ENCODE data around the gene CTSE. TPM values are rescaled to one million over a fixed set of nuclear protein-coding genes. Genes with fewer than 3 reads are reported as not detected.
"Not testable (repeated sequence)": the region's sequence is repeated elsewhere in the genome, so short reads cannot be mapped to it uniquely, and the experiment has no call there.

Gene CTSE
- total RNA-seq, 8 experiments from 2014 or later: 0.76 TPM; not detected in 7

DNA sequence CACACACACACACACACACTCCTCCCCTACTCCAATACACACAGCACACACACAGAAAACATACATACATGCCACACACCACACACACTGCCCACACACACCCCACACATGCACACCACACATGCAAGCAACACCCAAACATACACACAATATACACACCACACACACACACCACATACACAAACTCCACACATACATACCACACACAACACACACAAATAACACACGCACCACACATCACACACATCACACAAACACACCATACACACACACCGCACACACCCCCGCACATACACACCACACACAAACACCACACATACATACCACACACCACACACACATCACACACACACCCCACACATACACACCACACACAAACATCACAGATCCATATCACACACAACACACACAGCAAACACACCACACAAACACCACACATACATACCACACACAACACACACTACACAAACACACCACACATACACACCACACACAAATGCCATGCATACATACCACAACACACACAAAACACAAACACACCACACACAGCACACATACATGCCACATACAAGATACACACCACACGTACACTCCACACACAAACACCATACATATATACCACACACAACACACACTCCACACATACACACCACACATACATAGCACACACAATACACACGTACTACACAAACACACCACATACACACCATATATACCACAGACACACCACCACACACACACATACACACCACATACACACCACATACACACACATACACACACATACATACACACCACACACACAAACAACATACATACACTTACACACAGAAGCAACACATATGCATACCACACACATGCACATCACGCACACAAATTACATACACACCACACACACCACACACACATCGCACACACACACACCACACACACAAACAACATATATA is 19.6 kb downstream of the CTSE start:
- 89 to 100% (median 93%) methylated on average over 1 to 7 of the region's 7 CpGs; no CpG with 5 or more reads in 1 of the 10 experiments for WGBS, 10 experiments
- H3K4me3 ChIP-seq: no peak overlapping the region

DNA sequence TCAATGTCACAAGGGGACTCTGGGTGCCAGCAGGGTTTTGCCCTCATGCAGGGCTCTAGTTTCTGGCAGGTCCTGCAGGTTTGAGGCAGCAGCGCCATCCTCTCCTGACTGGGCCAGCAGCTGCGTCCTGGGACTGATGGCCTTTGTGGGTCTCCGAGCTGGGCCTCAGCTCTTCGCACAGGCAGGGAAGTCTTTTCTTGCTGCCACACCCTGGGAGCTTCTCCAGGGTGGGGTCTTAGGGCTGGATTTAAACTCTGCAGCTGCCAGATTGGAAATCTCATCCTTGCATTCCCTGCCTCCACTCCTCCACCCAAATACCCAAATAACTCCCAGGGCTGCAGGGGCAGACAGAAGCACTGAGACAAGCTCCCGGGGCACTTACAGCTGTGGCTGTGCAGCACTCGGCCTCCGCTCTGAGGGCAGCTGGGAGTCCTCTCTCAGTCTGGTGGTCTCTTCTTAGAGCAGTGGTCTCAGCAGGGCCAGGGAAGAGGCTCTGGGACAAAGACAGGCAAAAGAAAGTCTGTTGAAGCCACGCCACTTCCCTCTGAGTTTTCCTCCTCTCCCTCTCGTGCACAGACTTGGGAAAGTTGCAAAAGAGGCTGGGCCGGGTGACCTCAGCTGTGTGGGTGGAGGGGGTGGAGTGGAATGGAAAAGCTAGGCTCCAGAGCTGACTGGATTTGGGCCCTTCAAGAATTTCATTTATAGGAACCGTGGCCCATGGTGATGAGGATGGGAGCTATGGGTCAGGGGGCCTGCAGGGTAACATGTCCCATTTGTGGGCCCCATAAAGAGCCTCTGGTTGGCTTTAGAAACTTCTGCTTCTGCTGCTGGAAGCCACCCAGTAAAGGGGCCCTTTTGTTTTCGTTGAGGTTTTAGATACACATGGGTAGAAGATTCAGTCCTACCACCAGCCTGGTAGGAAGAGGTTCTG is 20.6 kb downstream of the CTSE start, which contains the start of gene RAB7B:
RAB7B (minus strand) TSS at position 525 of the 931 bp plus-strand sequence. CDS start 9,260 bp downstream, outside the sequence.
- peak; percentile 34 to 88 (median 52) for ATAC-seq (replicated peaks in 6 of 8)
- no peak within 1 kb of the TSS for H3K27ac ChIP-seq
- in situ Hi-C loops (cut with MboI; ENCODE audit: low pct_unique_long_range_greater_than_20kb in 2 of 9, low sequenced_read_pairs in 9 of 9, unreplicated experiment in 9 of 9): no loop called here
- 0 to 74% (median 22%) methylated on average over 2 to 12 of the region's 12 CpGs; no CpG with 5 or more reads in 4 of the 10 experiments for WGBS, 10 experiments
- no peaks in the 10 kb centered on the region for H3K4me1 ChIP-seq (replicated peaks in 1 of 2)
- no peak within 1 kb of the TSS for H3K4me3 ChIP-seq

More for the DNA sequence above, 19.6 kb downstream of the CTSE start:
- Histone ChIP-seq H3K27ac (no peak overlapping the region), H3K4me1 (replicated peaks in 1 of 2) (no peaks in the 10 kb centered on the region)
- ATAC-seq (replicated peaks in 6 of 8): no peak
- in situ Hi-C loops (cut with MboI; ENCODE audit: low pct_unique_long_range_greater_than_20kb in 2 of 9, low sequenced_read_pairs in 9 of 9, unreplicated experiment in 9 of 9): no loop called here

DNA sequence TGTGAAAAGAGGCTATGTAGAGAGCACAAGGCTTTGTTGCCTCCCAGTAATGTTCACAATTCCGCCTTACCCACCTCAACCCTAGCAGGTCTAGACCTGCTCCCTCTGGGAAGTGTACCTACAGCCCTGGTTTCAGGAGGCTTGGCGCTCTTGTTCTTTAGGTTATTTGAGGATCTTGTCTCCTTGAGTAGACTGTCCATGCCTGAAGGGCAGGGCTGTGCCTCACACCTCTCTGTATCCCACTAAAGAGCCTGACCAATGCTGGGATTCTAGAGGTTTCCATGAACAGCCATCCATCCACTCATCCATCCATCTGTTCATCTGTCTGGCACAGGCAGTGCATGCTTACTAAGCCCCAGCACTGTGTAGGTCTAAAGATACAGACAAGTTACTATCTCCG is 21.5 kb downstream of the CTSE start:
- 80 to 100% (median 93%) methylated on average over 1 to 3 of the region's 3 CpGs; no CpG with 5 or more reads in 5 of the 10 experiments for WGBS, 10 experiments
- Histone ChIP-seq H3K4me1 (replicated peaks in 1 of 2) (no peaks in the 10 kb centered on the region), H3K27ac (no peak overlapping the region), H3K4me3 (no peak overlapping the region)
- no peak for ATAC-seq (replicated peaks in 6 of 8)
- in situ Hi-C loops (cut with MboI; ENCODE audit: low pct_unique_long_range_greater_than_20kb in 2 of 9, low sequenced_read_pairs in 9 of 9, unreplicated experiment in 9 of 9): no loop called here

DNA sequence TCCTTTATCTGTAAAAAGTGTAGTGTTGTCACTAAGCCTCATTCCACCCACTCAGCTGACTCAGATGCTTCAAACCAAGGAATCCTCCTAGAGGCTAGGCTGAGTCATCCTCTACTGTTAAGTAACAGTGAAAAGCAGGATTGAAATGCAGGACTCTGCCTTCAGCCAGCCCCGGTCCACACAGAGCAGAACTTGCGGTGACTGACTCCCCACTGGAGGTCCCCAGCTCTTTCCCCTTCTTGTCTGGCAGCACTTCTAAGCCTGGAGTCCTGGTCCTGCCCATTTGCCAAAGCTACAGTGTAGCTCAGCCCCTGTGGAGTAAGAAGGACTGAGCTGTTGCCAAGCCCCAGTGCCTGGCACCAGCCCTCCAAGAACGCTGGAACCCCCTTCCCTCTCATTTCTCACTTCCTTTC is 22.2 kb downstream of the CTSE start:
- WGBS, 10 experiments: 0 to 80% (median 35%) methylated on average over 1 to 3 of the region's 3 CpGs; no CpG with 5 or more reads in 4 of the 10 experiments
- in situ Hi-C loops (cut with MboI; ENCODE audit: low pct_unique_long_range_greater_than_20kb in 2 of 9, low sequenced_read_pairs in 9 of 9, unreplicated experiment in 9 of 9): no loop called here
- H3K4me1 ChIP-seq (replicated peaks in 1 of 2): no peaks in the 10 kb centered on the region
- H3K4me3 ChIP-seq: no peak overlapping the region
- ATAC-seq (replicated peaks in 6 of 8): peak; percentile 37 to 91 (median 87)
- no peak overlapping the region for H3K27ac ChIP-seq

DNA sequence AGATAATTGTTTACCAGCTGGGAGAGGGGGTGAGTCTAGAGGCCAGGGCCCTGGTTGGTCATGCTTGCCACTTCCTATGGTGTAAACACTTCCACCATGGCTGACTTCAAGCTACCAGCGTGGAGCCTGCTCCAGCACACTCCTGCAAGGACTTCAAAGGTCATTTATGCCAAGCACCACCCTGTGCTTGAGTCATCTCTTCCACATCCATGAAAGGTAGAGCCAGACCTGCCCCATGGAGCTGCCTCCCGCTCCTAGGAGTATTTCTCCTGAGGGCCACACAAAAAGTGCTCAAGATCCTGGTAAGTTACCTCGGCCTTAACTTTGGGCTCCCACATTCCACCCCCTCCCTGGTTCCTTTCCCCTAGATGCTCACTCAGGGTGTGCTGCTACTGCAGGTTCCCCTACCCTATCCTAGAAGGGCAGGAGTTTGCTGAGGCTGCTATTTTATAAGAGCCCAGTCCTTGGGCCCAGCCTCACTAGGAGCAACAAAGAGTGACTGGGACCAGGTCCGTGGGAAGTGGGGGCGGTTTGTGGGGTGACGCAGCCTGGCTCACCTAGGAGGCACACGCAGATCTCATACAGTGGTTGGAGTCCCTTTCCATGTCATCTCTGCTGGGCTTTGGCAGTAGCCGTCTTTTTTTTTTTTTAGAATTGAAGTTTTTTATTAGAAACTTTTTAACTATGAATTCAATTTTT is 22.9 kb downstream of the CTSE start:
- peak in 1 of 8 experiments; percentile 2 for ATAC-seq (replicated peaks in 6 of 8)
- no peaks in the 10 kb centered on the region for H3K4me1 ChIP-seq (replicated peaks in 1 of 2)
- no peak overlapping the region for H3K4me3 ChIP-seq
- no peak overlapping the region for H3K27ac ChIP-seq
- 0 to 100% (median 85%) methylated on average over 1 to 7 of the region's 8 CpGs for WGBS, 10 experiments
- in situ Hi-C loops (cut with MboI; ENCODE audit: low pct_unique_long_range_greater_than_20kb in 2 of 9, low sequenced_read_pairs in 9 of 9, unreplicated experiment in 9 of 9): no loop called here

DNA sequence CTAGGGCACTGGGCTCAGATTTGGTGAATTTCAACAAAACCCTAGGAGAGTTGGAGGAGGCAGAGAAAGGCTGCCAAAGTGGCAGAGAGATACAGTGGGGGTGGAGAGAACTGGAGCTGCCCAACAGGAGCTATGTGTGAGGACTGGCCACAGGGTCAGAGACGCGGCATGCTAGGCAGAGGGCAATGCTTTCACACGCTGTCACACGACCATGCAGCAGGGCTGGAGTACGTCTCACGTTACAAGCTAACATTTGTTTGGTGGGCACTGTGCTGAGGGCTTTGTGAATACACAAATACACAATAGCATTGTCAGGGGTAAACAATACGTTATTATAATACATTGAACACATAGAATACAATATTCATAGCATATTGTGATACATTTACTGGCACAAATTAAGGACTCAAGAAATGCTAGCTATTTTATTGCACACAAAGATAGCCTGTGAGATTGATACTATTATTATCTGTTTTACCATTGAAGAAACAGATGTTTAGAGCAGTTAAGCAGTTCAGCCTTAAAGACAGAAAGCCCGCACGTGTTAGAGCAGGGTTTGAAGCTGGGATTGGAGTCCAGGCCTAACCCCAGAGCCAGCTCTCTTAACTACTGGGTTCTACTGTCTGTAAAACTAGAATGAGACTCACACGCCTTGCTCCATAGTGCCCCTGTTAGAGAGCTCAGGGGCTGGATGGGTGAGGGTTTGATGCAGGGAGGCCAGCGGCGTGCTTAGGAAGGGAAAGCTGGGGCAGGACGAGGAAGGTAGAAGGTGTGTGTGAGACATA is 25.0 kb downstream of the CTSE start:
- WGBS, 10 experiments: 60 to 92% (median 67%) methylated on average over 2 to 13 of the region's 13 CpGs; no CpG with 5 or more reads in 3 of the 10 experiments
- Histone ChIP-seq H3K4me3 (no peak overlapping the region), H3K27ac (no peak overlapping the region), H3K4me1 (replicated peaks in 1 of 2) (peaks cover 6 to 7% of the 10 kb centered on the region in 2 donors)
- in situ Hi-C loops (cut with MboI; ENCODE audit: low pct_unique_long_range_greater_than_20kb in 2 of 9, low sequenced_read_pairs in 9 of 9, unreplicated experiment in 9 of 9): loop anchor here in 3 of 9 experiments (25.0 kb wide), 2 partner anchors 114 to 336 kb away; partner anchors contain the start of gene AVPR1B (in 2 of the 3)
- peak in 5 of 8 experiments; percentile 43 to 63 (median 60) for ATAC-seq (replicated peaks in 6 of 8)

DNA sequence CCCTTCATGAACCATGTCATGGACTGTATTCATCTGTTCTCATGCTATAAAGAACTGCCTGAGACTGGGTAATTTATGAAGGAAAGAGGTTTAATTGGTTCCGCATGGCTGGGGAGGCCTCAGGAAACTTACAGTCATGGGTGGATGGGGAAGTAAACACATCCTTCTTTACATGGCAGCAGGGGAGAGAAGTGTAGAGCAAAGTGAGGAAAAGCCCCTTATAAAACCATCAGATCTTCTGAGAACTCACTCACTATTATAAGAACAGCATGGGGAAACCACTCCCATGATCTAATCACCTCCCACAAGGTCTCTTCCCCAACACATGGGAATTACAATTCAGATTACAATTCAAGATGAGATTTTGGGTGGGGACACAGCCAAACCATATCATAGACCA is 27.1 kb downstream of the CTSE start:
- not testable (repeated sequence) for H3K4me3 ChIP-seq; H3K4me1 ChIP-seq (replicated peaks in 1 of 2); H3K27ac ChIP-seq
- in situ Hi-C loops (cut with MboI; ENCODE audit: low pct_unique_long_range_greater_than_20kb in 2 of 9, low sequenced_read_pairs in 9 of 9, unreplicated experiment in 9 of 9): loop anchor here in 3 of 9 experiments (25.0 kb wide), 2 partner anchors 116 to 334 kb away; partner anchors contain the start of gene AVPR1B (in 2 of the 3)
- WGBS, 10 experiments: 80 to 100% (median 100%) methylated on average over 1 of the region's 1 CpG; no CpG with 5 or more reads in 3 of the 10 experiments
- ATAC-seq (replicated peaks in 6 of 8): peak in 2 of 8 experiments; percentile 6 to 9

DNA sequence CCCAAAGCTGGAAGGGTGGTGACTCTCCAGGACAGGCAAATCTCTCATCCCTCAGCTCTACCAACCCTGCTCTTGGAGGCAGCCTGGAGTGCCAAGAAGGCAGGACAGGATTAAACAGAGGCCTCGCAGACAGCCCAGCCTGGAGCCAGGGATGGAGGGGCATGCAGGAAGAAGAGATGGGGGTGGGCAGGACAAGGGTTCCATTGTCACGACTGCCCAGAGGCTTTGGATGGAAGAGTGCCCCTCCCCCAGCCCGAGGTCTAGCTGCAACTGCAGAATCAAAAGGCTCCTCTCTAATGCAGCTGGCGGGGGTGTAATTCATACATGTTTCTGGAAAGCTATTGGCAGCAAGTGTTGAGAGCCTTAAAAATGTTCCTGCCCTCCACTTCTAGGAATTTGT is 29.3 kb downstream of the CTSE start:
- 8 to 100% (median 52%) methylated on average over 1 to 4 of the region's 4 CpGs; no CpG with 5 or more reads in 4 of the 10 experiments for WGBS, 10 experiments
- no peak overlapping the region for H3K27ac ChIP-seq

DNA sequence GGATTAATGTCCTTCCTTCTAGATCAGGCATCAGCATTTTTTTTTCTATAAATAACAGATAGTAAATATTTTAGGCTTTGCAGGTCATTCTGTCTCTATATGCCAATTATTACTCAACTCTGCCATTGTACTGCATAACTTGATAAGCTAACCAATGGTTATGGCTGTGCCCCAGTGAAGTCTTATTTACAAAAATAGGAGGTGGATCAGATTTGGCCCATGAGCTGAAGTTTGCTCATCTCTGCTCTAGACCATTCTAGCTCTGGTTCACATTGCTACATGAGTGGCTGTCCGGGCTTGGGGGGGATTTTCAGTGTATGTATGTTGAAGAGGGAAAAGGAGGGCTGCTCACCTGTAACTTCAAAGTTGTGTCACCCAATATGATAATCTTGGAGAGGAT is 30.6 kb downstream of the CTSE start:
- 27 to 100% (median 83%) methylated on average over 1 of the region's 1 CpG; no CpG with 5 or more reads in 4 of the 10 experiments for WGBS, 10 experiments
- H3K4me3 ChIP-seq: no peak overlapping the region
- H3K4me1 ChIP-seq (replicated peaks in 1 of 2): peaks cover 6 to 7% of the 10 kb centered on the region in 2 donors
- in situ Hi-C loops (cut with MboI; ENCODE audit: low pct_unique_long_range_greater_than_20kb in 2 of 9, low sequenced_read_pairs in 9 of 9, unreplicated experiment in 9 of 9): loop anchor here in 3 of 9 experiments (25.0 kb wide), 2 partner anchors 119 to 331 kb away; partner anchors contain the start of gene AVPR1B (in 2 of the 3)
- no peak overlapping the region for H3K27ac ChIP-seq
- ATAC-seq (replicated peaks in 6 of 8): no peak

More for the DNA sequence above, 29.3 kb downstream of the CTSE start:
- no peak overlapping the region for H3K4me3 ChIP-seq
- peaks cover 6 to 7% of the 10 kb centered on the region in 2 donors for H3K4me1 ChIP-seq (replicated peaks in 1 of 2)
- in situ Hi-C loops (cut with MboI; ENCODE audit: low pct_unique_long_range_greater_than_20kb in 2 of 9, low sequenced_read_pairs in 9 of 9, unreplicated experiment in 9 of 9): loop anchor here in 3 of 9 experiments (25.0 kb wide), 2 partner anchors 118 to 332 kb away; partner anchors contain the start of gene AVPR1B (in 2 of the 3)
- ATAC-seq (replicated peaks in 6 of 8): peak in 5 of 8 experiments; percentile 23 to 73 (median 63)

DNA sequence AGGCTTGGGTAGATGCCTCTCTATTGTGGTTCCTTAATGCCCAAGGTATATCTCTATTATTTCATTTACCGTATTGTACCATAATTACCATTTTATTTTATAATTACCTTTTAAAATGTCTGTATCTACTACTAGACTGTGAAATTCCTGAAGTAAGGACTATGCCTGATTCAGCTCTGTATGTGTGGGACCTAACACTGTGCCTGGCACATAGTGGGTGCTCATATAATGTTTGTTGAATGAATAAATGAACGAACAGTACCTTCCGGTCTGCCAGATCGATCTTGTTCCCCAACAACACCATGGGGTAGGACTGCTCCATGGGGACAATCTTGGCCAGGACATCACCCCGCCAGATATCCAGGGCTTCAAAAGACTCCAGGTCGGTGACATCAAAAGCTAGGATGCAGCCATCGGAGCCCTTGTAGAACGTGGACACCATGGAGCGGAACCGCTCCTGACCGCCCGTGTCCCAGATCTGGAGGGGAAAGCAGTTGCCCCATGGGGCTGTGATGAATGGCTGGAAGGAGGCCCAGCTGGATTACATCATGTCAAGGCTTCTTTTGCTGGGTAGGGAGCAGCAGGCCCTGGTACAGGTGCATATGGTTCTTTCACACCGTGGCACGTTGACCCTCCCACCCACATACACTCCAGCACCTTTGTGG is 31.3 kb downstream of the CTSE start:
- peaks cover 6 to 7% of the 10 kb centered on the region in 2 donors for H3K4me1 ChIP-seq (replicated peaks in 1 of 2)
- in situ Hi-C loops (cut with MboI; ENCODE audit: low pct_unique_long_range_greater_than_20kb in 2 of 9, low sequenced_read_pairs in 9 of 9, unreplicated experiment in 9 of 9): loop anchor here in 3 of 9 experiments (25.0 kb wide), 2 partner anchors 120 to 330 kb away; partner anchors contain the start of gene AVPR1B (in 2 of the 3)
- no peak overlapping the region for H3K27ac ChIP-seq
- H3K4me3 ChIP-seq: no peak overlapping the region
- ATAC-seq (replicated peaks in 6 of 8): no peak
- WGBS, 10 experiments: 83 to 100% (median 93%) methylated on average over 1 to 11 of the region's 14 CpGs

DNA sequence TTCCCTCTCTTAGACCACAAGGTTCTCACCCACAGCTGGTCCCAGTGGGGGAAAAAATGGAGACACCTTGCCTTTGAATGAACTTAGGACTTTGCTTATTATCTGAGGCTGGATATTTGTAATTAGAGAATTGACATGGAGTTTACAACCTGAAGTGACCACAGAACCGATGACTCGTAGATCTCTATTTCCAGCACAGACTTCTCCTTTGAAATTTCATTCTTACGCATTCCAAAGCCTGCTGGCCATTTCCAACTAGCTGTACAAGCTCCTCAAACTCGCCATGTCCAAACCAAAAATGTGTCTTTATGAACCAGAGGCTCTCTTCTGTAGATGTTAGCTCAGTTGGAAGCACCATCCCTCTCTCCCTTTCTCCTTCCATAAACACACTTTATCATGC is 32.5 kb downstream of the CTSE start:
- in situ Hi-C loops (cut with MboI; ENCODE audit: low pct_unique_long_range_greater_than_20kb in 2 of 9, low sequenced_read_pairs in 9 of 9, unreplicated experiment in 9 of 9): loop anchor here in 3 of 9 experiments (25.0 kb wide), 2 partner anchors 121 to 329 kb away; partner anchors contain the start of gene AVPR1B (in 2 of the 3)
- Histone ChIP-seq H3K4me3 (no peak overlapping the region), H3K4me1 (replicated peaks in 1 of 2) (peaks cover 6 to 7% of the 10 kb centered on the region in 2 donors), H3K27ac (no peak overlapping the region)
- 44 to 92% (median 72%) methylated on average over 1 to 4 of the region's 4 CpGs; no CpG with 5 or more reads in 1 of the 10 experiments for WGBS, 10 experiments
- no peak for ATAC-seq (replicated peaks in 6 of 8)

All from motor neuron (in vitro differentiated cells).